ENCODE results near the gene COPZ2.

DNA sequence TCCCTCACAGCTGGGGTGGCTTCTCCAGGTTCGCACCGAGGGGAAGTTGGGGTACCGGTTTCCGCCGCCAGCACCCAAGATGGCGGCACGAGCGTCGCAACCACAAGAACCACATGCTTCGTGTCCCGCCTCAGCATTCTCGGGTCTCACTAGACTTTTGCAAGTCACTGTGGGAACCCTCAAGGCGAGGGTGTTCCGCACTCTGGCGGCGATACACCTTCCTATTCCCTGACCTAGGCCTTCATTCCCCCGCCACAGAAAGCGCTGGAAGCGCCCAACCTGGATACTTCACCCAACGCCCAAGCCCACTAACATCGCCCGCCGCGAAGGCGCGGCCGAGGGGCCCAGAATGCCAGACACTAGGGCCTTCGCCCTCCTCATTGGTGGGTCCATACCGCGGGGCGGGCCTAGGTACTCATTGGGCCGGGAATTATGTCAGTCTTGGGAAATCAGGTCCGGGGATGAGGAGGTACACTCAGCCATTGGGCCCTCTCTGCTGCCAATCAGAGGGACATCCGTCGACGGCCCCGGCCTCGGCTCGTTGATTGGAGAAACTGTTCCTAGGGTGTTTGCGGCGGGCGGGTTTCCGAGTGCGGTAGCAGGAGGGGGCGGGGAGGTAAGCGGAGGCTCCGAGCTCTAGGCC lies 10.3 kb upstream of the COPZ2 start, which contains the start of gene NFE2L1:
- TF ChIP-seq TAF1 (IDR thresholded peaks at IDR 0.05; ENCODE audit: low read depth, low read length) (peak; percentile 31; the same call in 1 of the 2 replicates), POLR2AphosphoS5 (IDR thresholded peaks at IDR 0.05; ENCODE audit: low read depth, low read length) (peak; percentile 94), POLR2A (IDR thresholded peaks at IDR 0.05; ENCODE audit: low read depth, low read length) (peak; percentile 87), SPI1 (IDR thresholded peaks at IDR 0.05; ENCODE audit: low read depth, low read length) (peak; percentile 62; the same call in 1 of the 2 replicates), PAX5 (IDR thresholded peaks at IDR 0.05; ENCODE audit: insufficient read depth, low read length, severe bottlenecking) (no peak)
